ENCODE measurements around the gene MEGF8. TPM values are rescaled to one million over a fixed set of nuclear protein-coding genes. Genes with fewer than 3 reads are reported as not detected.

Gene MEGF8
- total and polyA plus RNA-seq, 9 of the 15 experiments (the other 6 are each of a cell fraction or from before 2014, with no cell fraction given) = 0.28 to 13.1 (median 3.0) TPM

DNA sequence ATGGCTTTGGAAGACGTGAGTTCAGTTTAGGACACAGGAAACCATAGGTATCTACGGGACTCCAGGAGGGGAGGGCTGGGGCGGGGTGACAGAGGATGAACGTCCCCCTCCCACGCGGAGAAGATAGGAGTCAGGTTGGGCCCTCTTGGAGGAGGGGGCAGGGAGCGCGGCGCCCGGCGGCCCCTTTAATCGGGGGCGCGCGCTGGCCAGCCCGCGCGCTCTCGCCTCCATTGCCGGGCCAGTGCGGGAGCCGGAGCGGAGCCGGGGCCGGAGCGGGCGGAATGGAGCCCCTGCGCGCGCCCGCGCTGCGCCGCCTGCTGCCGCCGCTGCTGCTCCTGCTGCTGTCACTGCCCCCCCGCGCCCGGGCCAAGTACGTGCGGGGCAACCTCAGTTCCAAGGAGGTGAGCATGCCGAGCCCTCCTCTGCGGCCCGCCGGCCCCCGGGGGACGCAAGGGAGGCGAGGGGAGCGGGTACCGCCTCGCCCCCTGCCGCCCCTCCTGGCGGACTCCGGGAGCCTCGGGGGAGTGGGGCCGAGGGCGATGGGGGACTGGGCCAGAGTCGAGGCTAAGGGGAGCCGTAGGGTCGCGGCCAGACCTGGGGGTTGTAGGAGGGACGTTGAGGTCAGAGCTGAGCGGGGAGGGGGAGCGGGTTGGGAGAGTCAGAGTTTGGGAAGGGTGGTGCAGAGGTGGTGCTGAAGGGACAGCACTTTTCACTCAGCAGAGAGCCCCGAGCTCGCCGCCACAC, 12.2 kb upstream of the MEGF8 start, which contains the start of gene TMEM145 (continued):
- no peak for TF ChIP-seq MTA2 (IDR thresholded peaks at IDR 0.05; ENCODE audit: low read depth)
- TF ChIP-seq, protein P1, sequence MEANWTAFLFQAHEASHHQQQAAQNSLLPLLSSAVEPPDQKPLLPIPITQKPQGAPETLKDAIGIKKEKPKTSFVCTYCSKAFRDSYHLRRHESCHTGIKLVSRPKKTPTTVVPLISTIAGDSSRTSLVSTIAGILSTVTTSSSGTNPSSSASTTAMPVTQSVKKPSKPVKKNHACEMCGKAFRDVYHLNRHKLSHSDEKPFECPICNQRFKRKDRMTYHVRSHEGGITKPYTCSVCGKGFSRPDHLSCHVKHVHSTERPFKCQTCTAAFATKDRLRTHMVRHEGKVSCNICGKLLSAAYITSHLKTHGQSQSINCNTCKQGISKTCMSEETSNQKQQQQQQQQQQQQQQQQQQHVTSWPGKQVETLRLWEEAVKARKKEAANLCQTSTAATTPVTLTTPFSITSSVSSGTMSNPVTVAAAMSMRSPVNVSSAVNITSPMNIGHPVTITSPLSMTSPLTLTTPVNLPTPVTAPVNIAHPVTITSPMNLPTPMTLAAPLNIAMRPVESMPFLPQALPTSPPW (CRISPR knock-in tag; IDR thresholded peaks at IDR 0.05) = peak; percentile 90
- TF ChIP-seq ZNF785 (CRISPR knock-in tag; IDR thresholded peaks at IDR 0.05) = no peak
- no peak for TF ChIP-seq PML (IDR thresholded peaks at IDR 0.05; ENCODE audit: low read length)
- TF ChIP-seq ATF1 (CRISPR knock-in tag; IDR thresholded peaks at IDR 0.05) = no peak
- TF ChIP-seq ATF1 (tag; IDR thresholded peaks at IDR 0.05) = 0 out of 2 replicates have a peak, but pooled peaks have one; percentile 14
- TF ChIP-seq GATAD2B (IDR thresholded peaks at IDR 0.05; ENCODE audit: borderline replicate concordance) = no peak
- no peak for TF ChIP-seq HNRNPK (IDR thresholded peaks at IDR 0.05; ENCODE audit: low read depth, low read length, poor library complexity, severe bottlenecking)
- TF ChIP-seq MCM2 (IDR thresholded peaks at IDR 0.05; ENCODE audit: low read depth) = no peak
- TF ChIP-seq, protein P2, sequence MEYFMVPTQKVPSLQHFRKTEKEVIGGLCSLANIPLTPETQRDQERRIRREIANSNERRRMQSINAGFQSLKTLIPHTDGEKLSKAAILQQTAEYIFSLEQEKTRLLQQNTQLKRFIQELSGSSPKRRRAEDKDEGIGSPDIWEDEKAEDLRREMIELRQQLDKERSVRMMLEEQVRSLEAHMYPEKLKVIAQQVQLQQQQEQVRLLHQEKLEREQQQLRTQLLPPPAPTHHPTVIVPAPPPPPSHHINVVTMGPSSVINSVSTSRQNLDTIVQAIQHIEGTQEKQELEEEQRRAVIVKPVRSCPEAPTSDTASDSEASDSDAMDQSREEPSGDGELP (CRISPR knock-in tag; IDR thresholded peaks at IDR 0.05; ENCODE audit: borderline replicate concordance) = peak; percentile 64; the same call in 1 of the 2 replicates
- no peak for TF ChIP-seq PHB (CRISPR knock-in tag; IDR thresholded peaks at IDR 0.05)
- no peak for TF ChIP-seq KAT2B (IDR thresholded peaks at IDR 0.05; ENCODE audit: low read depth, low read length)
- TF ChIP-seq CSDE1 (IDR thresholded peaks at IDR 0.05) = no peak
- TF ChIP-seq, protein P3, sequence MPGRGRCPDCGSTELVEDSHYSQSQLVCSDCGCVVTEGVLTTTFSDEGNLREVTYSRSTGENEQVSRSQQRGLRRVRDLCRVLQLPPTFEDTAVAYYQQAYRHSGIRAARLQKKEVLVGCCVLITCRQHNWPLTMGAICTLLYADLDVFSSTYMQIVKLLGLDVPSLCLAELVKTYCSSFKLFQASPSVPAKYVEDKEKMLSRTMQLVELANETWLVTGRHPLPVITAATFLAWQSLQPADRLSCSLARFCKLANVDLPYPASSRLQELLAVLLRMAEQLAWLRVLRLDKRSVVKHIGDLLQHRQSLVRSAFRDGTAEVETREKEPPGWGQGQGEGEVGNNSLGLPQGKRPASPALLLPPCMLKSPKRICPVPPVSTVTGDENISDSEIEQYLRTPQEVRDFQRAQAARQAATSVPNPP (IDR thresholded peaks at IDR 0.05; ENCODE audit: borderline replicate concordance, insufficient read depth, insufficient read length) = no peak
- TF ChIP-seq ZC3H4 (CRISPR knock-in tag; IDR thresholded peaks at IDR 0.05; ENCODE audit: borderline replicate concordance) = no peak
- TF ChIP-seq, protein P4, sequence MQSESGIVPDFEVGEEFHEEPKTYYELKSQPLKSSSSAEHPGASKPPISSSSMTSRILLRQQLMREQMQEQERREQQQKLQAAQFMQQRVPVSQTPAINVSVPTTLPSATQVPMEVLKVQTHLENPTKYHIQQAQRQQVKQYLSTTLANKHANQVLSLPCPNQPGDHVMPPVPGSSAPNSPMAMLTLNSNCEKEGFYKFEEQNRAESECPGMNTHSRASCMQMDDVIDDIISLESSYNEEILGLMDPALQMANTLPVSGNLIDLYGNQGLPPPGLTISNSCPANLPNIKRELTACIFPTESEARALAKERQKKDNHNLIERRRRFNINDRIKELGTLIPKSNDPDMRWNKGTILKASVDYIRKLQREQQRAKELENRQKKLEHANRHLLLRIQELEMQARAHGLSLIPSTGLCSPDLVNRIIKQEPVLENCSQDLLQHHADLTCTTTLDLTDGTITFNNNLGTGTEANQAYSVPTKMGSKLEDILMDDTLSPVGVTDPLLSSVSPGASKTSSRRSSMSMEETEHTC (IDR thresholded peaks at IDR 0.05) = no peak
- TF ChIP-seq, protein P5, sequence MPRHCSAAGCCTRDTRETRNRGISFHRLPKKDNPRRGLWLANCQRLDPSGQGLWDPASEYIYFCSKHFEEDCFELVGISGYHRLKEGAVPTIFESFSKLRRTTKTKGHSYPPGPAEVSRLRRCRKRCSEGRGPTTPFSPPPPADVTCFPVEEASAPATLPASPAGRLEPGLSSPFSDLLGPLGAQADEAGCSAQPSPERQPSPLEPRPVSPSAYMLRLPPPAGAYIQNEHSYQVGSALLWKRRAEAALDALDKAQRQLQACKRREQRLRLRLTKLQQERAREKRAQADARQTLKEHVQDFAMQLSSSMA (CRISPR knock-in tag; IDR thresholded peaks at IDR 0.05) = no peak
- peak; percentile 68 for TF ChIP-seq ZNF584 (CRISPR knock-in tag; IDR thresholded peaks at IDR 0.05; ENCODE audit: low read depth)
- peak; percentile 61 for TF ChIP-seq SMAD4 (CRISPR knock-in tag; conservative IDR thresholded peaks at IDR 0.05)
- TF ChIP-seq CBFB (CRISPR knock-in tag; IDR thresholded peaks at IDR 0.05) = no peak
- TF ChIP-seq ZKSCAN3 (CRISPR knock-in tag; IDR thresholded peaks at IDR 0.05) = no peak
- no peak for TF ChIP-seq NFE2 (IDR thresholded peaks at IDR 0.05; ENCODE audit: low read depth)
- TF ChIP-seq MIER1 (IDR thresholded peaks at IDR 0.05; ENCODE audit: low read depth) = peak; percentile 95
- TF ChIP-seq FOXA3 (CRISPR knock-in tag; conservative IDR thresholded peaks at IDR 0.05 in 1 of 2, IDR thresholded peaks at IDR 0.05 in 1 of 2) = no peak
- no peak for TF ChIP-seq POLR2A (conservative IDR thresholded peaks at IDR 0.05)
- no peak for TF ChIP-seq PTBP1 (IDR thresholded peaks at IDR 0.05; ENCODE audit: low read depth, low read length)

All from K562 (cell line).